GM19463 (cell line): ENCODE data around the gene DAB1.

ENCODE experiments used
- ATAC-seq: cut with Tn5 transposase; IDR thresholded peaks from one replicate; pipeline ENCODE4 v1.9.1; 2021; ENCODE audit warnings: mild to moderate bottlenecking, moderate library complexity; ENCODE audit not compliant: unreplicated experiment

The DAB1 gene

GRCh38 chr1:57418971-57419370, 4.9 kb downstream of the DAB1 start:
- no peak for ATAC-seq

DNA sequence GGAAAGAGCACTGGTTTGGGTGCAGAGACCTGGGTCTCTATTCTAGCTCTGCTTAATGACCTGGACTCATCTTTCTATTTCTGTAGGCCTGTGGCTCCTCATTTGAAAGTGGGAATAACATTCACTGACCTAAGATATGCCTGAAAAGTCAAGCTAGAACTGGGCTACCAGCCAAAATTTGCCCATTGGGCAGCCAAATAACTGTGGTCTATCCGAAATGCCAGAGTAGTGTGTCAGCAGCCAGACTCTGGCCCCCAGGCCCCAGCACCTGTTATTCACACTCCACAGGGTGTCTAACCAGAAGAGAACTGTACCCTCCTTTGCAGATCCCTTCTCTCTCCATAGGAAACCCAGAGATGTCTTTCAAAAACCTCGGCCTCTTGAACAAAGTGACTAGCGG, 12.6 kb downstream of the DAB1 start:
- no peak for ATAC-seq

DNA sequence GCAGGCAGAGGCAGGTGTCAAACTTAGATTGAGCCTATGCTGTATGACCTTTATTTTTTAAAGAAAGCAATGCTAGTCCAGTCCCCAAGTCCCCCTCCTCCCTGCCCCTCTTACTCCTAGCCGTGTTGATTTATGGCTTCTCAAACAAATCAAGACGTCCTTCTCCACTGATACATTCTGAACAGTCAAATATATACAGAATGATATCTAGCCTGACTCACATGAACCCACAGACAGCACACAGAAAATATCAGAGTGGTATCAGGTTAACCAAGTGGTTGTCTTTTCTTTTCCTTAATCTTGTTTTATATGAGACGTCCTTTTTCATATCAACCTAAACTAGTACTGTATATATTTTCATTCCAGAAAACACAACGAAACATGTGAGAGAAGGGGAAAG, 13.4 kb downstream of the DAB1 start:
- no peak for ATAC-seq

DNA sequence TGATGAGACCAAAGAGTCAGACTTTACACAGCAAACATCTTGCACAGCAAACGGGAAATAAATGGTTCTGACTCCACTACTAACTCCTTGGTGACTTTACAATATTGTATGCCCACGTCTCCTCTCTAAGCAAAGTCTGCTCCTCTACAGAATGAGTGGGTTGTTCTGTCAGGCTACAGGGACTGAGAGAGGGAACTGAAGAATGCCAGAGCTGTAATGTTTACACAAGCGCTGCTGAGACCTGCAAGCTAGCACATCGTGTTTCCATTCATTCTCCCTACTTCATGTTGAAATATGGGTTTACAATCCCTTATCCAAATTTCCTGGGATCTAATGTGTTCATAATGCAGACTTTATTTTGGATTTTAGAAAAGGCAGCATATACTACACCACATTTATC, 15.9 kb downstream of the DAB1 start:
- no peak for ATAC-seq

GRCh38 chr1:57406428-57406970, 17.4 kb downstream of the DAB1 start:
- no peak for ATAC-seq

DNA sequence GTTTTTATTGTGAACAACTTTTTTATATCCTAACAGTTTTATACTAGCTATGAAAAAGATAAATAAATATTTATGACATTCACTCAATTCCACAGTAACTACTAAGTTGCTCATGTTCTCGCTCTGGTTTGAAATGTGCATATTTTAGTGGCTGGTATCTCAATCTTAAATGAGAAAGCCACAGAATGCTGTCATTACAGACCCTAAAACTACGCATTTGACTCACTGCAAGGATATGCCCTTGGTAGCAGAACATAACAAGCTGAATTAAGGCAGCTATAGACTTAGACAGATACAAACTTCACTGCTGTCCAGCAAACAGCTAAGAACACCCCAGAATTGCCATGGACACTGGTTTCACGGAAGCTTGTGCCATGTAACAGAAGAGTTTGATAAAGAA, 19.0 kb downstream of the DAB1 start:
- ATAC-seq: no peak

DNA sequence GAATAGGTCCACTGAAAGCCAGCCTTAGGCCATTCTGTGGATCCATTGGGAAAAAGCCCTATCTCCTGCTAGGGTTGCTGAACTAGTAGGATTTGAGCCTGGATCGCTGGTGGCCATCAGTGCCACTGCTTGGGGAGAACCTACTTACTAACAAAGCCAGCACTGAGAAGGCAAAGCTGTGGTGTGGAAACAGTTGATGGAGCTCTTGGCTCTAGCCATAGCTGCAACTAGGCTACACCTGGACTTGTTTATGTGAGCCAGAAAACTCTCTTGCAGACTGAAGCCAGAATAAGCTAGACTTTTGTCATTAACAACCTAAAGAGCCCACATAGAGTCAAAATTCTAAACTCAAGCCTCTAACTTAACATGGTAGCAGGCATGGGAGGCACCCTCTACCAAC, 20.7 kb downstream of the DAB1 start:
- no peak for ATAC-seq

DNA sequence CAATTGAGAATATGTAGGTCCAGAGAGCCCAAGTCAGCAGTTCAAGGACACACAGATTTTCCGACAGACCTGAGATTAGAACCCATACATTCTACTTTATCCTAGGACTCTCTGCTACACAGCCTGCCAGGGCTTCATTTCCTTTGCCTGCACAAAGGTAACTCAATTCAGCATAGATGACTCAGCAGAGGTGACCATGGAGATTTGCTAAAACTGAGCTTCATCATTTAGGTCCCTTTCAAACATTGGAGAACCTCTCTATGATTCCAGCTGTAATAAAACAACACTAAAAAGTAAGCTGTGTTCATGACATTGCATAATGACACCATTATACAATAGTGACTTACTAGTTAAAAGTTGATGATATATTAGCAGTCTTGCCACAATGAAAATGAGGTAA, 22.2 kb downstream of the DAB1 start:
- ATAC-seq: no peak

DNA sequence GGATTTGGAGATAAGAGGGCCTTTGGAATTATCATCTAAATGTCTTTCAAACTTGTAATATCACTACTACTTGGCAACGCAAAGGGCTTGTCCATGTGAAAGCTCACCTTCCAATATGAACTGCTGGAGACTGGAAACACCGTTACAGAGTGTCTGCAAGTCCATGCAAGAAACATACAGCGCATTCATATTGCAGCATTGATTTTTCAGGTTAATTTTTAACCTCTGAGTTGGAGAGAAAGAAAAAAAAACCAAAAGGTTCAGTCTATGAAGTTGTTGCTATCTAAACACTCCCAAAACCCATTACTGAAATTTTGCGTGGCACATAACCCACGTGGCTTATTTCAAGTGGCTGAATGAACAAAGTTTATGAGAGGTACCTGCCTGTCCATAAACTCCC, 23.8 kb downstream of the DAB1 start:
- ATAC-seq: no peak

- ATAC-seq: no peak
Measured at GRCh38 chr1:57393058-57393584, 30.7 kb downstream of the DAB1 start.

DNA sequence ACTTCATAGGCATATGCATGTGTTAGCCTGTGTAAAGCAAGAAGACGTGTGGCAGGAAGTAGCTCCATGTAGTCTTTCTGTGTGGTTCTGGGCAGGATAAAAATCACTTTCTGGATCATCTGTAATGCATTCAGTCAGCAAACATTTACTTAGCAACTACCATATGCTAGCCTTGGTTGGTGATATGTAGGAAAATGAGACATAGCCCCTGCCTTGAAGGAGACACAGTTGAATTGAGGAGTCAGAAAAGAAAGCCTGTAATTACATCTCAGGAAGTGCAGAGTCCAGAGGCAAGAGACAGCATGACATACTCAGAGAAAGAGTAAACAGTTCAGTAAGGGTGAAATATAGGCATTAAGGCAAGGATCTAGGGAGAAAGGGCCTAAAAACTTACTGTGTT, 38.5 kb downstream of the DAB1 start:
- no peak for ATAC-seq

- no peak for ATAC-seq
Measured at GRCh38 chr1:57384901-57385300, 39.0 kb downstream of the DAB1 start.

- no peak for ATAC-seq
Measured at GRCh38 chr1:57384284-57384683, 39.6 kb downstream of the DAB1 start.

GRCh38 chr1:57381871-57382270, 42.0 kb downstream of the DAB1 start:
- ATAC-seq: no peak

DNA sequence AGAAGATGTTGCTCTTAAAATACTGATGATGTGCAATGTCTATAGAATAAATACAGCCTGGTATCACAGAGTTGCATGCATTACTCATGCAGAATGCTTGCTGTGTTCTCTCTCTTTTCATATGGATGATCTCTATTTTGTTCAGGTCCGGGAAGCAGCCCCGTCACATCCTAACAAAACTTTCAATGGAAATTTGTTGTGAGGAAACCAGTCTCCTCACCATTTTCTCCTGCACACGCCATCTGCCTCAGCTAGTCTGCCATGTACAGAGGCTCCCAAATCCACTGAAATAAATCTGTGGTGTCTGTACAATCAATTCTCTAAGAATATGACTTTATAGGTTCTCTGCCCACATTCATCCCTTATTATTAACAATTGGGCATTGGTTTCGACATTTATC, 42.4 kb downstream of the DAB1 start:
- ATAC-seq: no peak

DNA sequence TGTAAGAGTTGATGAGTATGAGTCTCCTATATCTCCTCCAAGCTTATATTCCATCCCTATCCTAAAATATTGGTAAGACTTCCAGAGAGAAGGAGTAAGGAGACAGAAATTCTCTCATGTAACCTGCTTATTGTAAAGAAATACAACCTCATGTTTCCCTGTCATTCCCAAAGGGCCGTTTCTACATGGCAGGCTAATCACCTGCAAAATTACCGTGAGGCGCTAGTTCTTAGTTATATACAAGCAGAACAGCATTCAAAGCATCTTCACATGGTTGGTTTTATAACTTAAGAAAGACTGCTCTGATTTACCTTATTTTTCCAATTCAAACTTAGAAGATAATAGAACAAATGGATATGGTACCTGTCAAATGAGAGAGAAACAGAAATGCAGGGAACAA, 42.9 kb downstream of the DAB1 start:
- no peak for ATAC-seq

- no peak for ATAC-seq
Measured at GRCh38 chr1:57378534-57378933, 45.3 kb downstream of the DAB1 start.

DNA sequence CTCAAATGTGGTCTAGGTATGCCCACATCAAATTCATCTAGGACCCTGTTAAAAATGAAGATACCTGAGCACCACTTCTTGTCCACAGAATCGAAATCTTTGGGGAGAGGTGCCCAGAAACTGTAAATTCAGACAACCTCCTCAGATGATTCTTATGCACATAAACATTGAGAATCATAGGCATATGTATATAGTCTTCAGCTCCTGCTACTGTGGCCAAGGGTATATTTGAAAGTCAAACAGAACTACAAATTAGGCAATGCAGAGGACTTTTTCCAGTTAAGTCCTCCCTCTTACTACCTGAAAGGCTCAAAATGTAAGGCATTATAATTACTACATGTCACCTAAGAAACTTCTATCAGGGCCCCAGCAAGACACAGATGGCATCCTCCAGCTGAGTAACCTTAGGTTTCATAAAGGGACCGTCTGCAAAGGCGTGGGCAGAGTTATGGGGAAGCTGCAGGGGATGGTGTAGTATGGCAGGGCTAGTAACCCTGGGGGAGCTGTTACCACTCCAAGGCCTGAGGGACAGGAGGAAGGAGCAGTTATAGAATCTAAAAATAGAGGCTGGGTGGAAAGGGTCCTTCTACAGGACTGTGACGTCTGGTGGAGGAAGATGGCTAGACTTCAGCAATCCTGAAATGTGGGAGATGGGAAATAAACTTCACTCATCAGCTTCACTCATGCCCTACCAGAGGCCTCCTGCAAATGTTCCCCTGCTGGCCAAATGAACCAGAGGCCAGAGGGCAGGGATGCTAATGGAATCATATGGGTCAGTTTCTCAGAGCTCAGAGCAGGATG, 46.3 kb downstream of the DAB1 start:
- no peak for ATAC-seq

- no peak for ATAC-seq
Measured at GRCh38 chr1:57376041-57376440, 47.8 kb downstream of the DAB1 start.

GRCh38 chr1:57369889-57370288, 54.0 kb downstream of the DAB1 start:
- ATAC-seq: no peak

DNA sequence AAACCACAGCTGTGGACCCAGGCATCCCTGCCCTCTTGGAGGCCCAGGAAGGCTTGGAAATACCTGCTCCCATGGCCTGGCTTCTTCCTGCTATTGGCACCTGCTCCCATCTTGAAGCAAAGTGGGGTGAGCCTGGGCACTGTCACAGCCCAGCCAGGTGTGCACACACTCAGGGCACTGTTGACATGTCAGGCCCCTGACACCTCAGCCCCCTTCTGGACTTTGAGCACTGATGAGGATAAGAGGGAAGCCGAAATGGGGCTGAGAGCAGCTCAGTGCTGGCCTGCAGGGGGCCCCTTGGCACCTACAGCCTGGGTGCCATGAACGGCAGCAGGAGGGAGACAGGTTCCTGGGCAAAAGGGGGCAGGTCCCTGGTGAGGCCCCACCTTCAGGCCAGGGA, 55.9 kb downstream of the DAB1 start:
- no peak for ATAC-seq

- ATAC-seq: no peak
Measured at GRCh38 chr1:57363643-57364042, 60.2 kb downstream of the DAB1 start.

GRCh38 chr1:57363165-57363564, 60.7 kb downstream of the DAB1 start:
- no peak for ATAC-seq
